CD4-positive, alpha-beta T cell treated with Interleukin-17A for 4 hours (primary cell): ENCODE results near the gene ASNSD1.

Experiments
- DNase-seq: peaks from one replicate; pipeline ENCODE4 v3.0.0-alpha.2; 2020; ENCODE audit warnings: mixed read lengths

Gene ASNSD1

GRCh38 chr2:189661148-189661956 lies at the start of gene ASNSD1:
Gene ASNSD1 (plus strand): TSS chr2:189661459. CDS start chr2:189666133, 4,674 bp downstream.
- peak; percentile 99 for DNase-seq

DNA sequence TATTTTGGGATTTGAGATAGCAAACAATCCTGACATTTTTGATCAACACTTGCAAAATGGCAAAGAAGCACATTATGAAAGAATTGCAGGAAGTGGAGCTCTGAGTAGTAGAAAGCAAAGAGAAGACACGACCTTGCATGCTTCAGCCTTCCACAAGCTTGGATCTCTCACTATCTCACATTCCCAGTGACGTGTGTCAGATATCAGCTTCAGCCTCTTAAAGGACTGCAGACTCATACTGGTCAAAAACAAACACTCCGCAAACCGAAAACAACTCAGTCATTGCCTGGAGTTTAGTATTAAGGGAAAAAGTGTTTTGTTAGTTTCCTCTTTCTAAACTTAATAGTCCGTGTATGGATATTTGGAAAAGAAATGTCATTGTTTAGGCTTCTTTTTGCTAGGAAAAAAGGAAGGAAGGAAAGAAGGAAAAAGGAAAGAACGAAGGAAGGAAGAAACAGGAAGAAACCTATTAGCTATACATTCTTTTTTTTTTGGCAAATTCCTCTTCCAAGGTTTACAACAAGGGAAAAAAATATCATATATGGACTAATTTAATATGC lies 48.1 kb upstream of the ASNSD1 start:
- no peak for DNase-seq

DNA sequence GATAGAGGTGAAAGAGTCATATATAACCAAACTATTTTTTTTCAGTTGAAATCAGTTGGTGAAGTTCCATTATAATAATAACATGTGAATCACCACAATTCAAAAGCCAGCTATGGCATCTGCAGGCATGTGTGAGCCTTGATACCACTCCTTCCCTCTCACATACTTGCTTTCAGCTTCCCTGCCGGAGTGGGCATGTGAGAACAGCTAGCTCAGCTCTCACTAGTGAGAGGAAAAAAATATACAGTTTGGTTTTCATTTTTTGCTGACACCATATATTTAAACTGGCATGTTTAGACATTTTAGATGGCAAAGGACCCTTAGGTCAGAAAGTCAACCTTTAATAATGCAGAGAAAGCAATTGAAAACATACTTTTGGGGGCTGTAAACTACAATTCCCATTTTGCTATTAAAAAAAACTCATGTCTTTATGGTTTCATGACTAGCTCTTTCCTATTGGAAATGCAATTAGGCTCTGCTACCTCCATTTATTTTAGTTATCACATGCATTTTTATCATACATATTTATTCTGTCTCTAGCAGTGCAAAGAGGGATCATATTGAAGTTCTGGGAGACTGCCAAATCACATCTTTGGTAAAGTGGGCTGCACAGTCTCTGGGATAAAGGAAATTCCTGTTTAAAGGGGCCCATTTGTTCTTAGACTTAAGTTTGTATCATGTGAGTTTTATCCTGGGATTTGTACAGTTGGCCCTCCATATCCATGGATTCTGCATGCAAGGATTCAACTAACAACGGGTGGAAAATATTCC lies 47.4 kb upstream of the ASNSD1 start:
- DNase-seq = no peak

DNA sequence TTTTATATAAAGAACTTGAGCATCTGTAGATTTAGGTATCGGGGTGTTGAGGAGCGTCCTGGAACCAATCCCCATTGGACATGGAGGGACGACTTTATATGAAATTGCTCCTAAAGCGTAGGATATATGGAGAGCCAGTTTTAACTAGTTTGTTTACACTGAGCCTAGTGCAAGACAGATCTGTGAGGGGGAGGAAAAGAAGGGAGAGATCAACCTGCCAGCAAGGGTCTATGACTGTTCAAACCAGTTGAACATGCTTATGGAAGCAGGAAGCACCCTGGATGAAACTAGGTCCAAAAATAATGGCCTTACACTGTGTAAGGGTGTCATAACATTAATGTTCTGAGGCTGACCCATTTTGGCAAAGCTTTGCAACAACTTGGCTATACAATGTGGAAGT lies 46.7 kb upstream of the ASNSD1 start:
- no peak for DNase-seq

- no peak for DNase-seq
Observed at GRCh38 chr2:189618197-189618596, 43.1 kb upstream of the ASNSD1 start.

- no peak for DNase-seq
Observed at GRCh38 chr2:189621781-189622180, 39.5 kb upstream of the ASNSD1 start.

DNA sequence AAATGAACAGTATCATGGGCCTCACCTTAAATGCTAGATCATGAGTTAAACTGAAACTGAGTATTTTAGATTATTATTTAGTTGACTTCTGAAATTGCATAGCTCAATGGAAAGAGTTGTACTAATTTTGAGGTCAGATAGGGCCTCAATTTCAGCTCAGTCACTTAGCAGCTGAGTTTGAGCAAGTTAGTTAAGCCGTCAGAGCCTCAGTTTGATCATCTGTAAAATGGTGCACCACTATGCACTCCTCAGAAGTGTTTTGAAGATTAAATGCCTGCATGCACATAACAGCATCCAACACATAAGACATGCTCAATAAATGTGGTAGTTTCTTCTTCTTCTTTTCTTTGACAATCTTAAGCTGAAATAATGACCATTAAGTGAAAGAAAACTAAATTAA lies 38.2 kb upstream of the ASNSD1 start:
- DNase-seq = no peak

DNA sequence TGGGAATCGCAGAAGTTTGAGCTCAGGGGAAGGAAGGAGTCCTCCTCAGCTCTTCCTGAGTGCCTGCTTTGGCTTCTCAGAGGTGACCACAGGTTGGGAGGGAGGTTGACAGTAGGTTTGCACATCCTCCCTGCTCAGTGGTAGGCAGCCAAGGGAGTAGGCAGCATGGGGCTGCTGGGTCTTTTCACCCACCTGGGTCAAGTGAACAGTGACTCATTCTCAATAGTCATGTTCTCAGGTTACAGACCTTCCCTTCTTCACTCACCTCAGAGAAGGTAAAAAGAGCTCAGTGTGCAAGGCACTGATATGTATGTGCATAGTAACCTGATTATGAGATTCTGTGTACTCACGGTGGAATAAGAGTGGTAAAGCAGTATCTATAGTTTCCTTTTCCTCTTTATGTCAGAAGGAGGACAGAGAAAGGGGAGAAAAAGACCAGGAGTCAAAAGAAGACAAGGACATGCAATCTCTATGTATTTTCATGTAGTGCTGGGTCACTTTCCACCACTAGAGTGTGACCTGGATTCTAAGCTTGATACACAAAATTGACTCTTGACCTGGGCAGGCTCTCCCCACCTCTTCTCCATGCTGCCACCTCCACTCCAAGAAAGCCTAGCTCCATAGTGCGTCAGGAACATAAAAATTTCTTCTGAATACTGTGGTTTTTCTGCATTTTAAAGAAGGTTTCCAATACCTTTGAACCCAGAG lies 36.5 kb upstream of the ASNSD1 start:
- DNase-seq = no peak

DNA sequence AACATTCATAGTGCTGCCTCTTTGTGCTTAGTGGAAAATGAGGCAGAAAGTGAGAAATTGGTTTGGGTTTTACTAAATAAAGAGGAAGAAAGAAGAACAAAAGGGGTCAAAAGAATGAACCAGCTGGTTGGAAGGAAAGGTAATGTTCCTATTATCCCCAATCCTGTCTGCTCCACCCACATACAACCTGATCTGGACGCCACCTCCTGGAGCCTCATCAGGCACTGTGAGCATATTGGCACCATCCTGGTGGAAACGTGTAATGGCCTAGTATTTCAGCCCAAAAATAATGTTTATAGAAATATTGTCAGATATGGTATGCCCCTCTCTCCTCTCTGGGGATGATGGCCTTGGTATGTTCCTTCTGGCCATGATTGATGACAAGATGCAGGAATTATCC lies 35.6 kb upstream of the ASNSD1 start:
- DNase-seq = no peak

- DNase-seq = no peak
Observed at GRCh38 chr2:189627789-189628188, 33.5 kb upstream of the ASNSD1 start.

- DNase-seq = no peak
Observed at GRCh38 chr2:189628817-189629530, 32.3 kb upstream of the ASNSD1 start.

GRCh38 chr2:189629531-189630453 lies 31.5 kb upstream of the ASNSD1 start:
- no peak for DNase-seq

GRCh38 chr2:189631849-189632248 lies 29.4 kb upstream of the ASNSD1 start:
- DNase-seq = no peak

DNA sequence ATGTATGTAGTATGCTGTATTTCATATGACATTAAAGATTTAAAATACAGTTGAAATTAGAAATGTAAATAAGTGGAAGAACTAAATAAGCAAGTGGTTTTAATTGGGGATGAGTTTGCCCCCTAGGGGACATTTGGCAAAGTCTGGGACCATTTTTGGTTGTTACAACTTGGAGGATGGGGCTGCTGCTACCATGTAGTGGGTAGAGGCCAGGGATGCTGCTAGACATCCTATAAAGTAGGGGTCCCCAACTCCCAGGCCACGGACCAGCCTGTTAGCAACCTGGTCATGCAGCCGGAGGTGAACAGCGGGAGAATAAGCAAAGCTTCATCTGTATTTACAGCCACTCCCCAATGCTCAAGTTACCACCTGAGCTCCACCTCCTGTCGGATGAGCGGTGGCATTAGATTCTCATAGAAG lies 27.9 kb upstream of the ASNSD1 start:
- peak; percentile 28 for DNase-seq

- DNase-seq = no peak
Observed at GRCh38 chr2:189635353-189635752, 25.9 kb upstream of the ASNSD1 start.

DNA sequence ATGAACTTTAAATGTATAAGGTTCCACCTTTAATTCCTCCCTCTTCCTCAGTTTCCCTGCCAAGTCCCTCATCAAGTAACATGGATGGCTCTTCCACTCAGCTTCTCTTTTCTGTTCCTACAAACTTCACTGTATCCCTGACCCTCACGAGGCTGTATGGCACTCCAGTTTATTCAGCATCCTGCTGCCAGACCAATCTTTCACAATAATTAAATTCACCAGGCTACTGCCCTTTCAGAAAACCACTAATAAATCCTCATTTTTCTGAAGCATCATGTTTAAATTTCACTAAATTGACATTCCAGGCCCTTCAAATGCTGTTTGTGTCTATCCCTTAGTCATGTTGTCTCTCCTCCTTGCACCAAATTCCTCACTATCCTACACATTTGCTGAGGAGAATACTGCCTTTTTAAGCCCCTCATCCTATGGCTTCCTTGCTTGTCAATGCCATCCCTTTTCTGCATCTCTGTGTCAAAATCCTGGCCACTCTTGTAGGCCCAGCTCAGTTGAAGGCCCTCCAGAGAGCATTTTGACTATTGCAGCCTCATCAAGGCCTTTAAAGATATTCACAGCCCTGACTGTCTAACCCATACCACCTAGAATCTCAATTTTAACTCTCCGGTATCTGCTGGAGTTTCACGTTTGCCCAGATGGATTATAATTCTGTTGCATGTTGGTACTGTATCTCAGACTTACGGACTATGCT lies 22.8 kb upstream of the ASNSD1 start:
- DNase-seq = no peak

DNA sequence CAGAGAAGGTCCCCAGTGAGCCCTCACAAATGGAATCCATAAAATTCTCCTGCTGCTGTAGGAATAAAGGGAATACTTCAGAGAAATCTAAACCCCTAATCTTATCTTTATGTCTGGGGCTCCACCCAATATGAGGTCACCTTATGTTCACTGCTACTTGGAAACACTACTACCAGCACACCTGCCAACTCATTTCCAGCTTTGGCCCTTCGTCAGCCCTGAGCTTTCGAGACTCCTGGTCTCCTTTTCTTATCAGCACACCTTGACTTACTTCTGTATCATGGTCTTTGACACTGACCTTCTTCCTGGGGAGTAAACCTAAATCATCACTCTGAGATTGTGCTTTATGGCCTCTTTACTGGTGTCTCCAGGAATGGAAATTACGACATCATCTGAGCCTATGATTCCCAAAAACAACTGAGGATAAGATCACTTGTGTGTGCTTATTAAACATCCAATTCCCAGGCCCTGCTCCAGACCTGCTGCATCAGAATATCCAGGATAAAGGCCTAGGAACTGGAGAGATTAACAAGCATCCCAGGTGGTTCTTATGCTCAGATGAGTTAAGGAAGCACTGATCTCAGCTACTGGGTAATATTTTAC lies 22.2 kb upstream of the ASNSD1 start:
- no peak for DNase-seq

DNA sequence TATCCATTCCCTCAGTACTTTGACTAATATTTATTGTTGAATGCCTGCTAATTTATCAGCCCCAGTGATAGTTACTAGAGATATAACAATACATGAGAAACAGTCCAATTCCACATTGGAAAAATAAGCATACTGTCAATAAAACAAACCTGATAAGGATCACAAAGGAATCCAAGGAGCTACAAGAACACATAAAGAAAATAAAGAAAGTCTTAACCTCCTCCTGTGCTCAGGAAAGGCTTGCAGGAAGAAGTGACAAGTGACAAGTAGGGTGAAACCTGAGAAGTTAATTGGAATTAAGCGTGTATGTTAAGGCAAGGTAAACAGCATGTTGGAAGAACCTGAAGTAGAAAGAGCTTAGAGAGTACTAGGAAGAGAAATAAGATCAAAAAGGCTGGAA lies 20.3 kb upstream of the ASNSD1 start:
- no peak for DNase-seq

GRCh38 chr2:189641590-189641989 lies 19.7 kb upstream of the ASNSD1 start:
- DNase-seq = no peak

DNA sequence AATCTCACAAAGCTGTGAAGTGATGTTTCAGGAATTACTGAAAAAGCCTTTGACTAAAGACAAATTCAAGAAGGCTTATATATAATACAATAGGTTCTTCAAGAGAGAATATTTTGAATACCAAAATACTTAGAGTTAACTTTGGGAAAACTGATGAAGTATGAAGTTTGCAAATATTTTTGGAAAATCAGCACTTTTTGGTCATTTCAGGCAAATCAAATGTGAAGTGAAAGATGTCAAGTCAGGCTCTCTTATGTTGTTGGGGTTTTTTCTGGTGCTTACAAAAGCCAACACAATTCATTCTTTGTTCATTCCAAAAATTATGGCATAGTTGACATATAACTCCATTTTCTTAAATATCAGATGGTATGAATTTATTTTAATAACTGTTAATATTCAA lies 14.7 kb upstream of the ASNSD1 start:
- no peak for DNase-seq
